Umbilical cord (tissue), 2 donors: ENCODE measurements around the gene PRR23A. TPM values are rescaled to one million over a fixed set of nuclear protein-coding genes. Genes with fewer than 3 reads are reported as not detected.

Experiments used
- DNase-seq: peaks from one replicate; pipeline ENCODE4 v3.0.0-alpha.2; 2015; ENCODE audit warnings: low spot score
- total RNA-seq: library from RNA; depleted of rRNA; stranded (reverse); fragments of >200 nt; gene quantifications from one replicate; pipeline ENCODE4 v1.2.3, GENCODE V29; 2014; ENCODE audit warnings: low replicate concordance; ENCODE audit not compliant: insufficient read depth

PRR23A gene
- total RNA-seq, 1 donor from 2014 or later, result not detected

DNA sequence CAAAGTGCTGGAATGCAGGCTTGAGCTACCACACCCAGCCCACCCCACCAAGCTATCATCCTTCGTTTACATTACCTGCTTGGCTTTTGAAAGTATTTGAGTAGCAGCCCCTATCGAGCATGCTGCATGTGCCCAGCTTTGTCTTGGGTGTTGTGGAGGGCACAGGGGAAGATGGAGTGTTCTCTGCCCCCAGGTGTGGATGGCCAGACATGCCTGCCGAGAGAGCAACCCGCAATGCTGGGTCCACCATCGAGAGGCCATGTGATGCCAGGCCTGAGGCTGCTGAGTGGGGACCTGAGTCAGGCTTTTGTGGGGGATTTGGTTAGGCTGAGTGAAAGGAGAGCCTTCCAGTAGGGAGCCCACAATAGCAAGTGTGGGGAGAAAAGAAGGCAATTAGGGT, 33.1 kb downstream of the PRR23A start:
- DNase-seq, result no peak

DNA sequence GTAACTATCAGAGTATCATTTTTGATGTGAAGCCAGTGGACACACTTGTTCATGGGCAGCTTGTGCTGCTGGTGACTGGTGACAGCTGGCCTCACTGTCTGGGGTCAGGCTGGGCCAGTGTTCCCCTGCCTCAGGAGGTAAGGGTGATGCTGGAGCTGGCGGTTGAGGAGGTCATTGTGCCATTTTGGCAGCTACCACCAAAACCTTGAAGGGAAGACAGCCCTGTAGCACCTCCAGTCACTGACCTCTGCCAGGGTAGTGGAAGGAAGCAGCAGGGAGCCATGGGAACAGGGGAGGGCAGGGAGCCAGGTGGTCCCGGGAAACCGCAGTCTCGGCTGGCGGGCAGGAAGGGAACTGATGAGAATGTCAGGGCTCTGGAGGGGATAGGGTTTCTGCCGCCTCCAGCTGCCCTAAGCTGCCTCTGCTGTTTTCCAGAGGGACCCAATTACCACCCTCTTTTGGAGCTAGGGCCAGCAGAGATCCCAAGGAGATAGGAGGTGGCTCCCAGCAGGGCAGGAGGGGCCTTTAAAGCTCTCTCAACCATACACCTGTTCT, 34.2 kb downstream of the PRR23A start:
- DNase-seq, result no peak

DNA sequence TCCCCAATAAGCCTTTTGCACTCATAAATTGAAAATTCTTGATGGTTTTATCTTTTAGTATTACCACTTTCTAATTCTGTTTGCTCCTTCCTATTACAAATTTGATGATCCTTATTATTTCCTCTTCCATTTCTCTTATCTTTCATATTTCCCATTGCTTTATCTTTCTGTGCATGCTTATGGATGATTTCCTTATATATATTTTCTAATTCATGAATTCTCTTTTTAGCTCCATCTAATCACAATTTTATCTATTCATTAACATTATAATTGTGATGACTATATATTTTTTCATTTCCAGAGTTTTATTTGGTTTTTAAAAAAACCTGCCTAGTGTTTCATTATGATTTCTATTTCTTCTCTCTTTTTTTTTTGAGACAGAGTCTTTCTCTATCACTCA, 41.1 kb downstream of the PRR23A start:
- no peak for DNase-seq

DNA sequence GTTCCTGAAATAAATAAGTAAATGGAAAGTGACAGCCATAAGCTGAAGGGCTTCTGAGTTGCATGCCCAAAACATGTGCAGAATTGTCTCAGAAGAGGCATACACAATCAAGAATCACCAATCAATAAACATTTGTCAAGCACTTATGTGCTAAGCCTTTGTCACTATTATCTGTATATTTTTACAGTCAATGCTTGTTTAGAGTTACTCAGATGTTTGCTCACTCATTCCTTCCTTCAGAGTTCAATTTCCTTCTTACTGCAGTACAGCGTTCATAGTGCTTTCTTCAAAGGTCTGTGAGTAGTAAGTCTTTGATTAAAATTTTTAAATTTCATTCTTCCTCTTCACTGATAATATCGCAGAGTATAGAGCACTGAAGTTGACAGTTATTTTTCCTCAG, 41.8 kb downstream of the PRR23A start:
- DNase-seq, result no peak

DNA sequence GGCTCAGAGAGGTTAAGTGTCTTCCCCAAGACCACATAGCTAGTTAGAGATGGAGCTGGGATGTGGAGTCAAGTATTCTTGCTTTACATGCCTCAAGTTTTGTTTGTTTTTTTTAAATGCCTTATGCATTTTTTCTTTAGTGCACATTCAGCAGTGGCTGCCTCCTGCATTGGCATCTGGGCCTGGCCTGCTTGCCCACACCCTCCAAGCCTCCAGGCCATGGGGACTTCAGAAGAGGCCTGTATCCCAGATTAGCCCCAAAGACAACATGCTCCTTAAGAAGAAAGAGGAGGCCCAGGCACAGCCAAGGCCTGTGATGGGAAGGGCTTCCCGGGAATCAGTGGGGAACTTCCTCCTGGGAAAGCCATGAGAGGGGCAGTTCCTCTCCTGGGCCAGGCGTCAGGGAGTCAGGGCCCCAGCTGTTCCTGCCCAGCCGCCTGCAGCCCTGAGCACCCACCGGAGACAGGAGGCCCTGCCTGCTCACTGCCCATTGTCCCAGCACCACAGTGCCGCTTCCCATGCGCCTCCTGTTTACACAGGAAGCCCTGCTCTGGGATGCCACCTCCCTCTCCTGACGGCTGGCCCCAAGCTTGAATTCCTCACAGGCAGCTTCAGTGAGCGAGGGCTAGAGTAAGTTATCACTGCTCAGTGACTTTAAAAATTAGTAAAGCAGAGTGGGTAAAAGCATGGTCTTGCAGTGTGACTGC, 43.1 kb downstream of the PRR23A start:
- no peak for DNase-seq

DNA sequence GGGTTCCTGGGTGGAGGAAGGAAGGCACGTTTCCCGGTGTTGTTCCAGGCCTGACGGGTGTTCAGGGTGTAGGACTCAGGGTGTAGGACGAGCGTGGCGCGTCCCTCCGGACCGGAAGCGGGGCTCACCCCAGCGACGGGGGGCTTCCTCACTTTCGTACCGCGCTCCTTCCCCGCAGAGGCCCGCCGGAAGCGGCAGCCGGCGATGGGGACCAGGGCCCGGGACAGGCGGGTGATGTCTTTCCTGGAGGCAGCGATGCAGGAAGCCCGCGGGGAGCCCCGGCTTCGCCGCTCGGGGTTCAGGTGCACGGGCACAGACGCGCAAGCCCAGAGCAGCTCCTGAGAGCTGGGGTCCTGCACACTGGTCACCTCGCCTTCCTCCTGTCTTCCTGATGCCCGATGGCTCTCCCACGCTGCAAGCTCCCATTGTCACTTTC, 45.6 kb downstream of the PRR23A start:
- DNase-seq, result no peak

Other genes starting within 250 kb of the PRR23A start
- gene PIK3CB, start 171.3 kb downstream of the PRR23A start, total RNA-seq, result 18.5 TPM
- gene FOXL2, start 59.1 kb downstream of the PRR23A start, total RNA-seq, result 5.3 TPM
- gene FOXL2NB, start 59.1 kb downstream of the PRR23A start, total RNA-seq, result 1.9 TPM
- gene PRR23B, start 14.7 kb upstream of the PRR23A start, total RNA-seq, result 1.4 TPM
- 0.24 TPM for gene PRR23C, start 38.6 kb upstream of the PRR23A start, total RNA-seq